Breast epithelium (tissue), 3 donors: ENCODE data around the gene RABGAP1L.

Experiments
- CTCF ChIP-seq, 3 donors: fragments of 450-650 bp; IDR thresholded peaks; one replicate each; pipeline ENCODE4 v1.5.1; 2016 to 2017; ENCODE audit warnings: antibody characterized with exemption in 3 of 3, mild to moderate bottlenecking in 3 of 3, moderate library complexity in 3 of 3
- POLR2A ChIP-seq: fragments of 450-650 bp; IDR thresholded peaks from one replicate; pipeline ENCODE4 v1.6.1; 2016; ENCODE audit warnings: antibody characterized with exemption, mild to moderate bottlenecking, moderate library complexity

- TF ChIP-seq CTCF (IDR thresholded peaks at IDR 0.05) (no peak), POLR2A (no peak)
Observed at GRCh38 chr1:174134003-174134659, 25.2 kb upstream of the RABGAP1L start.
